HG02588 (cell line): ENCODE data around the gene SLC6A3.
"Not testable (repeated sequence)": the region's sequence is repeated elsewhere in the genome, so short reads cannot be mapped to it uniquely, and the experiment has no call there.

Source experiments
- ATAC-seq: cut with Tn5 transposase; IDR thresholded peaks from one replicate; pipeline ENCODE4 v1.9.1; 2021; ENCODE audit warnings: mild to moderate bottlenecking, moderate library complexity; ENCODE audit not compliant: unreplicated experiment

SLC6A3 gene

DNA sequence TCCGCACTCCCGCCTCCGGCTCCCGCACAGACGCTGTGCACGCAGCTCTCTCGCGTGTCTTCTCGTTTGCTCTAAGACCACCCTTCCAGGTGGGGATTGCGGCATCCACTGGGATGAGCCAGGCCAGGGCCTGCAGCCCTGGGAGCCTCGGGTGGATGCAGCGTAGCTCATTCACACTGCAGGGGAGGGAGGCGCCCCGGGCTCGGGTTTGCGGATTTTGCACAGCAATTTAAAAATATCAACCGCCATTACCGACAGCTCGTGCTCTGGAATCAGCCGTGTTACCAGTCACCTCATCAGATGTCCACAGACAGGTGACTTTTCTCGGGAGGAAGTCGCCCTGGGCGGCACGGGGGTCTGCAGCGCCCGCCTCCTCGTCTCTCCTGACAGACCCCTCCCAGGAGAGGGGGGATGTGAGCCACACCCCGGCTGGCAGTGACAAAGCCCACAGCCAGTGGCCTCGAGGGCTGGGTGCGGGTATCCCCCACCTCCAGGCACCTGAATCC lies 20.8 kb upstream of the SLC6A3 start:
- no peak for ATAC-seq

DNA sequence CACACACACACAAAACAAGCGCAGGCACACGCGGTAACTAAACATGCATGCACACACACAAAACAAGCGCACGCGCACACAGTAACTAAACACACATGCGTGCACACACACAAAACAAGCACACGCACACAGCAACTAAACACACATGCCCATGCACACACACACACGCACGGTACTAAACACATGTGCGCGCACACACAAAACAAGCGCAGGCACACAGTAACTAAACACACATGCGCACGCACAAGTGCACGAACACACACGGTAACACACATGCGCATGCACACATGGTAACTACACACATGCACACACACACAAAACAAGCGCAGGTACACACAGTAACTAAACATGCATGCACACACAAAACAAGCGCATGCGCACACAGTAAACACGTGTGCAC lies 19.9 kb upstream of the SLC6A3 start:
- no peak for ATAC-seq

DNA sequence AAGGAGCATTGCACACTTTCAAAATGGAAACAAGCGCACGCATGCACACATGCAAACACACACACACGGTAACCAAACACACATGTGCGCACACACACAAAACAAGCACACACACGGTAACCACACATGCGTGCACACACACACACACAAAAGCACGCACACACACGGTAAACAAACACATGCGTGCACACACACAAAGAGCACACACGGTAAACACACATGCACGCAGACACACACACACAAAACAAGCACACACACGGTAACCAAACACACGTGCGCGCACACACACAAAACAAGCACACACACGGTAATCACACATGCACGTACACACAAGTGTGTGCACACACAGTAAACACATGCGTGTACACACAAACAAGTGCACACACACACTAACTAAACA lies 19.3 kb upstream of the SLC6A3 start:
- no peak for ATAC-seq

GRCh38 chr5:1464096-1464446 lies 18.8 kb upstream of the SLC6A3 start:
- ATAC-seq = no peak

- no peak for ATAC-seq
Observed at GRCh38 chr5:1463326-1464095, 18.3 kb upstream of the SLC6A3 start.

DNA sequence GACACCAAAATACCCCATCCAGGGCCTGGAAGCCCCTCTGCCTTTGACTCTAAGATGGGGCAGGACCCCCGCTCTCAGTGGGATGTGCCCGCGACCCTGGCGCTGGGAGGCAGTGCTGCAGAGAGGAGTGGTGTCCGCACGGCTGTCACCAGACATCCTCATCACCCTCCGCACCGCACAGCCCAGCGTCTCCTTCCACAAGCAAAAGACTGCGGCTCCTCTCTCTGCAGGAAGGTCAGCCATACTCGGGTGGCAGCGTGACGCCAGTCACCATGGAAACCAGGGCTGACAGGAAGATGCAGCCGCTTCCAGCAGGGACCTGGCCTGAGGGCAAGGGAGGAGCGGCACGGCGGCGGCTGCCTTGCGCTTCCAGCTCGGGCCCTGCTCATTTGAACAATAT lies 17.1 kb upstream of the SLC6A3 start:
- ATAC-seq = no peak

DNA sequence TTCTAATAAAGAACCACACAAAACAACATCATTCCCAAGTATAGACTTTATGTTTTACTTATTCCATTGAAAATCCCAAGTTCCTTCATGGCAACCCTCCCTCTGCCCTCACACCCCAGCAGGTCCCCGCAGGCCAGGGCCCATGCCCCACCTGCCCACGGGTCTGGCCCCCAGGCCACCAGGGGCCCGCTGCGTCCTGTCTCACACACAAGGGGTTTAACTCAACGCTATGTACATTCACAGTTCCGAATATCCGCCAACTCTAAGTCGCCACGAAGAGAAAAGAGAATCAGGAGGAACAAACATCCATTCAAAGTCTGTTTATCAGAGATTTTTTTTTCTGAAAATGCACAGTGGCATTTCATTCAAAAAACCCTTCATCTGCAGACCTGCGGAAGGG lies 16.2 kb upstream of the SLC6A3 start:
- no peak for ATAC-seq

DNA sequence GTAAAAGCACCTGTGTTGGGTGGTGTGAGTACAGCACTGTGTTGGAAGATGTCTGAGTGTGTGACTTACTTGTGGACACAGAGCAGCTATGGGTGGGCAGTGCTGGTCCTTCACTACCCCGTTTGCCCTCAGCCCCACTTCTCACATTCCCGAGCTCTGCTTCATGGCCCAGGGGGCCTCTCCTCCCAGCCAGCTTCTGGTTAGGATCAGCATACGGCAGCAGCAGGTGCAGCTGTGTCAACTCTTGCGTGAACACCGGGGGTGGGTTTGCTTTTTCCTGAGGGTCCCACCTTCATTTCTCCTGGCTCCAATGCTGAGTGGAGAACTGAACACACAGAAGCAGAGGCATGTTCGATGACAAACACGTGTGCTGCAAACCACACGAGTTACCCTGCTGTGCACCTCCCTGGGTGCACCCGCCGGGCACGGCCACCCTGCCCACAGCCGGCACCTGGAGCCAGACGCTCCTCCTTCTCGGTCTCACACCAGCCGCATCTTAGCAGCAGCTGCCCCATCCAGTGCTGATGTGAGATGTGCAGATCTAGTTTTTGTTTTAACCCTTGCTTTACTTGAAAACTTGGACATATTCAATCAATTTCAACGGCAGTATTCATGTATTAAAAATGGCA lies 14.9 kb upstream of the SLC6A3 start:
- ATAC-seq = no peak

DNA sequence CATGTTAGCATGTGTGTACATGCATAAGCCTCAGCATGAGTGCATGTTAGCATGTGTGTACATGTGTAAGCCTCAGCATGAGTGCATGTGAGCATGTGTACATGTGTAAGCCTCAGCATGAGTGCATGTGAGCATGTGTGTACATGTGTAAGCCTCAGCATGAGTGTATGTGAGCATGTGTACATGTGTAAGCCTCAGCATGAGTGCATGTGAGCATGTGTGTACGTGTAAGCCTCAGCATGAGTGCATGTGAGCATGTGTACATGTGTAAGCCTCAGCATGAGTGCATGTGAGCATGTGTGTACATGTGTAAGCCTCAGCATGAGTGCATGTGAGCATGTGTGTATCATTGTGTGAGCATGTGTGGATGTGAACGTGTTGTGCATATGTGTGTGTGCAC lies 14.2 kb upstream of the SLC6A3 start:
- ATAC-seq = not testable (repeated sequence)

DNA sequence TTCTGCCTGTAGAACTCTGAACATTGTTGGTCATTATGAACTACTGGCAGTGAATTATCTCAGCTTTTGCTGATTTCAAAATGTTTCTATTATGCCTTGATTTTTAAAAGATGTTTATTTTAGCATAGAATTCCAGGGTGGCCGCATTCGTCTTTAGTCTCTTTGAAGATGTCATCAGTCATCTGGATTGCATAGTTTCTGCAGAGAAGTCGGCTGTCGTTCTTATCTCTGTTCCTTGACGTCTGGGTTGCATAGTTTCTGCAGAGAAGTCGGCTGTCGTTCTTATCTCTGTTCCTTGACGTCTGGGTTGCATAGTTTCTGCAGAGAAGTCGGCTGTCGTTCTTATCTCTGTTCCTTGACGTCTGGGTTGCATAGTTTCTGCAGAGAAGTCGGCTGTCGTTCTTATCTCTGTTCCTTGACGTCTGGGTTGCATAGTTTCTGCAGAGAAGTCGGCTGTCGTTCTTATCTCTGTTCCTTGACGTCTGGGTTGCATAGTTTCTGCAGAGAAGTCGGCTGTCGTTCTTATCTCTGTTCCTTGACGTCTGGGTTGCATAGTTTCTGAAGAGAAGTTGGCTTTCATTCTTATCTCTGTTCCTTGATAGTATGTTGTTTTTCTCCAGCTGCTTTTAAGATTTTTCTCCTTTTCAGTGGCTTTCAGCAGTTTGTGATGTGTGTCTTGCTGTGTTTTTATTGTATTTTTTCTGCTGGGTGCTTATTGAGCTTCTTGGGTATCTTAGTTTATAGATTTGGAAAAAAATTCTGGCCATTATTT lies 11.1 kb upstream of the SLC6A3 start:
- not testable (repeated sequence) for ATAC-seq

DNA sequence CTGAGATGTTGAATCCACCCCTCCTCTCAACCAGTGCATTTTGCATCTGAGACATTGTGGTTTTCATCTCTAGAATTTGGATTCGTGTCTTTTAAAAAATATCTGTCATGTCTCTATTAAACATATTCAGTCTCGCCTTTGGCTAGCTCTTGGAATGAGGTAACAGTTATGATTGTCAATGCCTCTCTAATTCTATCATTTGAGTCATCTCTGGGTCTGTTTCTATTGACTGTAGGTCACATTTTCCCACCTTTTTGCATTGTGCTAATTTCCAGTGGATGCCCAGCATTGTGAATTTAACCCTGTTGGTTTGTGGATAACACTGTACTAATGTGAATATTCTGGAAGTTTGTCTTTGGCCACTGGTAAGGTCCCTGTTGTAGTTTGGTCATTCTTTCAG lies 8.4 kb upstream of the SLC6A3 start:
- ATAC-seq = no peak

GRCh38 chr5:1449081-1449630 lies 3.9 kb upstream of the SLC6A3 start:
- ATAC-seq = no peak

- no peak for ATAC-seq
Observed at GRCh38 chr5:1448511-1449011, 3.3 kb upstream of the SLC6A3 start.

GRCh38 chr5:1447671-1448361 lies 2.6 kb upstream of the SLC6A3 start:
- ATAC-seq = no peak

GRCh38 chr5:1446602-1447343 lies 1.5 kb upstream of the SLC6A3 start:
- ATAC-seq = no peak

DNA sequence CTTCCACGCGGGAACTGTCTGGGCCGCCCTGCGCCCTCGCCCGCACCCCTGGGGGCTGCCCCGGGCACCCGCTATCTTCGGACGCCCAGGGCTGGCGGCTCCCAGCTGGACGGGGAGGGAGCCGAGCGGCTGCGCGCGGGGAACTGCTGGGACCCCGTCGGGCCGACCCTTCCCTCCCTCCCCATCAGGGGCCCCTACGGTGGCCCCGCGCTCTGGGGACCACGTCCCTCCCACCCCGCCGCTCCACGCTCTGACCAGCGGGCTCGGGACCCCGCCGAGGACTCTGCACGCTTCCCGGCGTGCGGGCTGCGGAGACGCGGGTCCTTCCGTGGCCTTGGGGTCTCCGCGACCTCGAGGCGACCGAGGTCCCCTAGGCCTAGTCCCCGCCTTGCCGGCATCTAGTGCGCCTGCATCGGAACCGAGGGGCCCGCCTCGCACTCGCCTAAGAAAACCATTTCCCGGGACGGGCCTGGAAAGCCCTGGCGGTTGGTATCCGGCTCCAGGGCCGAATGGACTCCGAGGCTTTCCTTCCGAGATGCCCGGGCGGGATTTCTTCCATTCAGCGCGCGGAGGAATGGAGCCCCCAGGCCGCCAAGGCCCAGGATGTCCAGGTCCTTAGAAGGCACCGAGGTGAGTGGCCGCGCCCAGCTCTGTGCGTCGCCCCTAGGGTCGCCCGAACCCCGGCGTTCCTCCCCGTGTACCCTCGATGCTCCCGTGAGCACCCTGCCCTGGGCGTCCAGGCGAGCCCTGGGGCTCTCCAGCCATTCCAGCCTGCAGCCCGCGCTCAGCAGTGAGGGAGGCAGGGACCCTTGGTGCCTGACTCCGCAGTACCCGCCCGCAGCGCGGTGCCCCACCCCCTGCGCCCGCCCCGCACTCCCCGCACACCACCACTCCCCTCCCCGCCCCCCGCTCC lies 705 bp upstream of the SLC6A3 start:
- no peak for ATAC-seq

- ATAC-seq = no peak
Observed at GRCh38 chr5:1444361-1445189, 665 bp downstream of the SLC6A3 start.

- no peak for ATAC-seq
Observed at GRCh38 chr5:1443991-1444360, 1.3 kb downstream of the SLC6A3 start.
